ENCODE measurements around the gene PRXL2B.

Gene PRXL2B

DNA sequence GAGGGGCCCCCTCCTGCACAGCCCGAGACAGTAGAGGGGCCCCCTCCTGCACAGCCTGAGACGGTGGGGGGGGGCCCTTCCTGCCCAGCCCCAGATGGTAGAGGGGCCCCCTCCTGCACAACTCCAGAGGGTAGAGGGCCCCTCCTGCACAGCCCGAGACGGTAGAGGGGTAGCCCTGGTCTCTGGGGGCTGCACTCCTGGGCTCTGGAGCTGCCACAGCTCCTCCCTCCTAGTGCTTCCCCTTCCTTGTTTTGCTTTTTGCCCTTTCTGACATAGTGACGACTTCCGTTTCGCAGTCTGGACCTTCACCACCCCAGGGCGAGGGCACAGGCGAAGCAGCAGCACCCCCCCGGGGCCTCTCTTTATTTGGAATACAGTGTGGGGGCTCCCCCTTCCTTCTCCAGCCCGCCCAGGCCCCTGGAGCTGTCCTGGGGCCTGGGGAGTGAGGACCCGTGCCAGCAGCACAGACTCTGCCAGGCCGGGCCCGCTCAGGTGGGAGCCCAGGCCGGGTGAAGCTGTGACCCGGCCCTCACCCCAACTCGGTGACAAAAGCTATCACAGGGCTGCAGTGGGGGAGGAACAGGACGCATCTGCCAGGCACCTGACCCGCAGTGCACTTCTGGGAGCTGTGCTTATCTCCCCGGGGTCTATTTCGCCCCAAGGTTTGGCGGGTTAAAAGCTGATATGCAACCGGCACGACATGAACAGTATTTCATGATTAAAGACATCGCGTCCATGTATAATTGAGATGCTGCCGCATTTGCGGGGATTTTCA is 1.1 kb upstream of the PRXL2B start:
- DNase-seq (ENCODE audit: low read depth) = no peak

DNA sequence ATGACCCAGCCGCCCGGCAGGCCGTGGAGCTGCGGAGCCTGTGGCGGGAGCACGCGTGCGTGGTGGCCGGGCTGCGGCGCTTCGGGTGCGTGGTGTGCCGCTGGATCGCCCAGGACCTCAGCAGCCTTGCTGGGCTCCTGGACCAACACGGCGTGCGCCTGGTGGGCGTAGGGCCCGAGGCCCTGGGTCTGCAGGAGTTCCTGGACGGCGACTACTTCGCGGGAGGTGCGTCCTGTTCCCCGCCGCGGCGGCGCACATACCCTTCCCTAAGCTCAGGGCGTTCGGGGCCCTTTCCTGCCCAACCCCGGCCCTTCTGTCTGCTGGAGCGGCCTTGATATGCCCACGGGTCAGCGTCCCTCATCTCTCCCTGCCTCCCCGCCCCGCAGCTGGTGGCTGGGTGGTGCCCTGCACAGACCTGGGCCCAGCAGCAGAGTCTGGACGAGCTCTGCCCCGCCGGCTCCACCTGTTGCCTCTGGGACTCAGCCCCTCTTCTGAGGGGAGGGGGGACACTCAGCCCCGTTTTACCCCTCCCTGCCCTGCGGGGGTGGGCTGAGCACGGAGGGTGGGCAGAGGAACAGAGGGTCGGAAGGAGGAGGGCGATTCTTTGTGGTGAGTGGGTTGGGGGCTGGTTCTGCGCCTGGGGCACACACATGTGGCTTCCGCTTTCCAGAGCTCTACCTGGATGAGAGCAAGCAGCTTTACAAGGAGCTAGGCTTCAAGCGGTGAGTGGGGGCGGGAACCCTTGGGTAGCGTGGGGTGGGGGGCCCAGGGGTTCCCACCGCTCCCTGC is 688 bp downstream of the PRXL2B start:
- DNase-seq (ENCODE audit: low read depth) = no peak

DNA sequence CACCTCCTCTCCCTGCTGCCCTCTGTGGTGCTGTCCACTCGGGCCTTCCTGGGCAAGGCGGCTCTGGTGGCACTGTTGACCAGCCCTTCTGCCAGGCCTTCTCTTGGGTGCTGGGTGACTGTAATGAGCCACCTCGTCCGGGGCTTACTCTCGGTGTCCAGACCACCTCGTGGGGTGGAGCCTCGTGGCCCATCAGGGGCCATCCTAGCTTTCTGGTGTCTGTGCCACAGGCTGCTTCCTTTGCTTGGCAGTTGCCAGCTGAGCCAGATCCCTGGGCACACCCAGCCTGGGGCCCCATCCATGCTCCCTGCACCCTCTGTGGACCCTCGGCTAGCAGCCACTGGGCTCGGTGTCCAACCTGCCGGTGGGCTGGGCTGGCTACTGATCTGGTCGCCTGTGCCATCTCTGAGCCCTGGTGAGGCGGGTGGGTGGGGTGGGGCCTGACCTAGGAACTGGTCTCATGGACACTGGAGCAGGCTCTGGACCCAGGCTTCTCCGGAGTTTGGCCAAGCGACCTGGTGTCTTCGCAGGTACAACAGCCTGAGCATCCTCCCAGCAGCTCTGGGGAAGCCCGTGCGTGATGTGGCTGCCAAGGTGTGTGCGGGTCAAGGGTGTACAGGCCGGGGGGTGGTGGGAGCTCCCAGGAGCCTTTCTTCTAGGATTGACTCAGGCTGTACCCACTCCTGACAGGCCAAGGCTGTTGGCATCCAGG is 1.4 kb downstream of the PRXL2B start:
- DNase-seq (ENCODE audit: low read depth) = no peak

DNA sequence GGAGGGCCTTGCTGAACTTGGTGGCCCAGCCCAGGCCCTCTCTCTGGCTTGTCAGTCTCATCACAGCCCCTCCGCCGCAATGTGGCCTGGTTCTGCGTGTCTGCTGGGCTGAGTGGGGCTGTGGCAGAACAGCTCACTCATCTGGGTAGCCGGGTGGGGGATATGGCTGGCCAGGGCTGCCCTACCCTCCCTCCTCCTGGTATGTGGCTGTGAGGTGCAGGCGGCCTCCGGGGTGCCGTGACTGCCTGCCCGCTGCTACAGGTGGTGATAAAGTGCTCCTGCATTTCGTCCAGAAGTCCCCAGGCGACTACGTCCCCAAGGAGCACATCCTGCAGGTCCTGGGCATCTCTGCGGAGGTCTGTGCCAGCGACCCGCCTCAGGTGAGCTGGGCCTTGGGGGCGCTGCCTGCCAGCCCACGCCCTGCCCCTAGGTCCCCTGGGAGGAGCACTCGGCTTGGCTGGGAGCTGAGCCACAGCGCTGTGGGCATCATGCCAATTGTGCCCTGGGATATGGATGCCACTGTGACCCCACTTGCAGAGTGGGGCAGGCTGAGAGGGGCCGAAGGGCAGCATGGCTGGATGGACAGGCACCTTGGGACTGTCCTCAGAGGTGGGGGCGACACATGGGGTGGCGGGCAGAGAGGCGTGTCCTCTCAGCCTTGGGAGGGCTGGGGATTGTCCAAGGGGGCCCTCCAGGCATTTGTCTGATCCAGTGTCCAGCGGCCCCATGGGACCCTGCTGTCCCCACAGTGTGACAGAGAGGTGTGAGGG is 2.3 kb downstream of the PRXL2B start:
- no peak for DNase-seq (ENCODE audit: low read depth)

DNA sequence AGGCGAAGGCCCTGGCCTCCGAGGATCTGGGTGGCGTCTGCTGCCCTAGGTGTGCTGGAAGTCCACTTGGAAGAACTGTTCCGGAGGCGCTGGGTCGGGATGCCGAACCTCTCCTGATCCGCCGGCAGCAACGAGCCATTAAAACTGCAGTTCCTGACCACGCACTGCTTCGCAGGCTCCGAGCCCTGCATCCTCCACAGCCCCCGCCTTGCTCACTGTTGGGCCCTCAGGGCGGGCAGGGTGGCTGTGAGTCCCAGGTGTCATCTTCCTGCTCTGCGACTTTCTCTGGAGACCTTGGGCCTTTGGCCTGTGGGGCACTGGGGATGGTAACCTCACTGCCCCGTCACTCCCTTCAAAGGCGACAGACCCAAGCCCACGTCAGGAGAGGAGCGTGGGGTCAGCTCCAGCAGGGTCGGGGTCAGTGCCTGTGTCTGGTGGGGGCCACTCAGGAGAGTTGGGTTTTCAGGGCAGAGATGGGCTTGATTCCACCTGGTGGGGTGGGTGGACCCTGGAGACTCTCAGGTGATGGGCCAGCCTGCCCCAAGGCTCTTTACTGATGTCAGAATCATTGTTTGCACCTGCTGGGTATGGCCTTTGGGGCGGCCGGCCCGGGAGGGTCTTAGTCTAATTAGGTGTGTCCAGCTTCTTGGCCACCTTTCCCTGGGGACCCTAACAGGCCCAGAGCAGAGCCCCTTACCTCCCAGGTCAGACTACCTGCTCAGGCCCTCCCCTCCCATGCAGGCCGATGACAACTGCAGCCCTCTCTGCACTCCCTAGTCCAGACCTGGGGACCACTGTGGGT is 3.1 kb downstream of the PRXL2B start:
- no peak for DNase-seq (ENCODE audit: low read depth)

DNA sequence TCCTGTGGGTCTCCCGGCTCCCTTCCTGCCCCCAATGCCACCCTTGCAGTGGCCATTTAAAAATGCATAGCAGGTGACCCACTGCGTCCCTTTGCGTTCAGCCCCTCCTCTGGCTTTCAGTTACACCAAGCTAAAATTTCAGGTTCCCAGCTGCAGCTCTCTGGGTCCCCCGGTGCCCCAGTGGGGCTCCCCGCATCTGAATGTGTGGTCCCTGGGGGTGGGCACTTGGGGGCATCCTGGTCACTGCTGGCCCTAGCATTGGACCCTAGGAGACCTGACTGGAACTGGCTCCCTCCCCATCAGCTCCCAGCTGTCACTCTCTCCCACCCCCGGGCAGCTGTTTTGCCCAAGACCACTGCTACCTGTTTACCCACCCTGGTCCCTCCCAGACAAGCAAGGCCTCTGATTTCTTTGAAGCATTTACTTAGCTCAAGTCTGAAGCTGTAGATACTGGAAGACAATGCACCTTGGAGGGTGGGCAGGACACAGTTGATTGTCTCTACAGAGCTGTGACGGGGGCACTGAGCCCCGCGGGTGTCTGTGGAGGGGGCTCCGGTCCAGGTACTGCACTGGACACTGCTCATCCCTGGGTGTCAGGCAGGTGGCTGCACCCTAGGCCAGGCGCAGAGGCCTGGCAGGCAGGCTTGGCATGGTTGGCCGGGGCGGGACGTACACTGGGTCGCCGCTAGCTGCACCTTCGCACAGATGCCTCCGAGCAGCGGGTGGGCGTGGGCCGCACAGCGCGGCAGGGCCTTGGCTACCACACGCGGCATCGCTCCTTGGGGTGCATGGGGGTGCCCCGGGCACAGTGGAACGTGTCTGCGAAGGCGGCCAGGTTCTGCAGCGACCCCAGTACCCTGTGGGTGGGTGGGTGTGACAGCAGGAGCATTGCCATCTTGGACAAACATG is 3.9 kb downstream of the PRXL2B start:
- no peak for DNase-seq (ENCODE audit: low read depth)

DNA sequence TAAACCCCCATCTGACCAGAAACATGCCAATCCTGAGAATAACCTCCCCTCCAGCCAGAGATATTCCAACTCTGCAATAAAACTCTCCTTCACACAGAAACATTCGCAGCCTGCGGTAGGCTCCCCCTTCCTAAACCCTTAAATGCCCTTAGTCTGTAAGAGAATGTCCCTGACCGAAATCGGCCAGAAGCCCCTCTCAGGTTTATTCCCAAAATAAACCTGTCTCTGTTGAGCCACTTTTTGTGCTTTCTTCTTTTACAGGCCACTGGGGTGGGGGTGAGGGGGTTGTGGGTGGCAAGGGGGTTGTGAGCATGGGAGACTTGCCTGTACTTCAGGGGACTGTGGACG is 4.6 kb downstream of the PRXL2B start:
- no peak for DNase-seq (ENCODE audit: low read depth)

DNA sequence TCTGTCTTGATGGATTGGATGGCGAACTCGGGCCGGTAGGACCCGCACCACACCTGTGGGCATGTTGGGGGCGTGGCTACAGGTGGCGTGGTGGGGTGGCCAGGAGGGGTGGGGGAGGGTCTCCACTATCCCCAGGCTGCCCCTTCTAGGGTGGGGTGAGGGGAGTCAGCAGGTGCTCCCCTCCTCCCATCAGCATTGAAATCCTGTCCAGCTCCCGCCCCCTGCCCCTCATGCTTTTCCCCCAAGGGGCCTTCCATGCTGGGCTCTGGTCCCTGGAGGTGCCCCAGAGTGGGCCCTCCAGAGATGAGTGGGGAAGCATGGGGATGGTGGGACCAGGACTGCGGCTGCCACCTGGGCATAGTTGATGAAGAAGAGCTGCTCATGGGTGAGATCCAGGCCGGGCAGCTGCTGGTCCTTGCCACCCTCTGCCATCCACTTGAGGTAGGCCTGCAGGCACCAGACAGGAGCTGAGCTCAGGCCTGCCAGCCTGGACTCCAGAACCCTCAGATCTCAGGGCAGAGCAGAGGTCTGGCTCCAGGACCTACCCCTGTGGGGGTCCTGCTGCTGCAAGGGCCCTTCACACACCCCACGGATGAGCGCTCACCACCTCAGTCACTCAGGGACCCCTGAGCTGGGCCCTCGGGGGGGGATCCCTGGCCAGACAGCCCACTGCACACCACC is 5.1 kb downstream of the PRXL2B start:
- DNase-seq (ENCODE audit: low read depth) = no peak

DNA sequence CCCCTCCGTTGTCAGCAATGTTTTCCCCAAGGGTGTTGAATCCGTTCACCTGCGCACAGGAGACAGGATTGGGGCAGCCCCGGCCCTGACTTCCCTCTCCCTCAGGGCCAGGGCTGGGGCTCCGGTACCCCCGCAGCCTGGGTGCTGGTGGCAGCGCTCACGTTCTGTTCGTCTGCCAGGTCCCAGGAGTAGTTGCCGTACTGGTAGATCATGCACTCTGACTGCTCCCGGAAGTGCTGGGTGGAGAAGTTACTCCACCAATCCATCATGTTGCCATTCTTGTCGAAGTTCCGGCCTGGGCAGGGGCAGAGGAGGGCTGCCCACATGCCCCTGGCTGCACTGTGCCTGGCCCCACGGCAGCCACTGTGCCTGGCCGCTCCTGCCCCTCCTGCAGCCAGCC is 6.1 kb downstream of the PRXL2B start:
- no peak for DNase-seq (ENCODE audit: low read depth)

DNA sequence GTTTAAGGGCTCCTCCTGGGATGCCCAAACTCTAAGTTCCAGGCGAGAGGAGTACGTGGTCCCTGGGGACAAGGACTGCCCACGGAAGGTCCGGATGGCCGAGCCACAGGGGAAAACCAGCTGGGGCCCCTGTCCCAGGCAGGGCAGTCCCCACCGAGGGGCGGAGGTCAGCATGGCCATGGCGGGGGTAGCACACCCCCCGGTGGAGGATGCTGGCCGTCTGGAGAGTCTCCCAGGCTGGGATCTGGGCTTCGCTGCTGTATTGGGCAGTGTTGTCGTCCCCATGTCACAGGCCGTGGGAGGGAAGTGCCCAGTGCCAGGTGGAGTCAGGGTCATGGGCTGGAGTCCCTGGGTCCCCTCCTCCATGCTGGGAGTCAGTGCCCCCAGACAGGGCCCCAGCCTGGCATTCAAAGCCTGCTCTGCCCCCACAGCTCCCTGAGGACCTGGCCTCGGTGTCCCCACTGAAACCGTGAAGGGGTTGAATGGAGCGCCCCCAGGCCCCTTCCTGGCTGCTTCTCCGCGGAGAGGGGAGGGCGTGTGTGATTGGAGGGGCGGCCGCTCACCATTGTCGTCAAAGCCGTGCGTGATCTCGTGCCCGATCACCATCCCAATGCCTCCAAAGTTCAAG is 6.8 kb downstream of the PRXL2B start:
- no peak for DNase-seq (ENCODE audit: low read depth)

DNA sequence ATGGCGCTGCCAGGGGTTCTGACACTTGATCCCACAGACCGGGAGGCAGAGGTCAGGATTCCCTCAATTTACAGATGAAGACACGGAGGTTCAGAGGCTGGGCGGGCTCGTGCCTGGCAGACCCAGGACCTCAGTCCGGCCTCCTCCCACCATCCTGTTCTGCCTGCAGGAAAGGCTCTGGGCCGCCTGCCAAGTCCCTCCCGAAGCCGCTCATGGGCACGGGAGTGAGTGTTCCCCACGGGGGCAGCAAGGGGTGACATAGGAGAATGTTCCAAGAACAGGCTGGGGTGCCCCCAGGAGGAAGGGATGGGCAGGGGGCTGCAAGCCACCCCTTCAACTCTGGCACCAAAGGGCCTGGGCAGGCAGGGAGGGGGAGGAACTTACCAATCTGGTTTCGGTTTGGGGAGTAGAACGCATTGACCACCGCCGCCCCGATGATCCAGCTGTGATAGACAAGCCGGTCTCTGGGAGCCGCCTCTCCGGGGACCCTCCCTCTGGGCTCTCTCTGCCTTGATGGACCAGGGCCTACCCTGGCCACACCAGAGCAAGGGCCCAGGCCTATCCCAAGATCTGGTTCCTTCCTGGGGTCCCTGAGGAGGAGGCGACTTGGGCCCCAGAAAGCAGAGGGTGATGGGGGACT is 7.5 kb downstream of the PRXL2B start:
- DNase-seq (ENCODE audit: low read depth) = no peak

DNA sequence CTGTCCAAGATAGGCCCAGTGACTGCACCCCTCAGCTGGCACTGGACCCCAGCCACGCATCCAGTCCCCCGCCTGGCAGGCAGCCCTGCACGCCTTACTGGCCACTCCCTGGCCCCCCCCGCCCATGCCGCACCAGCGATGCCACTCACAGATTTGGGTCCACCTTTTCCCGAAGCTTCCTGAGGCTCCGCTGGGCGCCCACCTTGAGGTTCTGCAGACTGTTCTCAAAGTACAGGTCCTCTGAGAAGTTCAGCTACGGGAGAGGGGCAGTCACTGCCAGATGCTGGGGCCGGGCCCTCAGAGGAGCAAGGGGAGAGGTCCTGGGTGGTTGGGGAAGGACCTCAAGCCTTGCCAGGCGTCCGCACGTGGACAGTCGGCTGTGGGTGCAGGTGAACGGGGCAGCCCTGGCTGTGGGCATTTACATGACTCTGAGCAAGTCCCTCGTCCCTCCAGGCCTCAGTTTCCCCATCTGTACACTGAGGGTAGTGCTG is 8.1 kb downstream of the PRXL2B start:
- DNase-seq (ENCODE audit: low read depth) = no peak

DNA sequence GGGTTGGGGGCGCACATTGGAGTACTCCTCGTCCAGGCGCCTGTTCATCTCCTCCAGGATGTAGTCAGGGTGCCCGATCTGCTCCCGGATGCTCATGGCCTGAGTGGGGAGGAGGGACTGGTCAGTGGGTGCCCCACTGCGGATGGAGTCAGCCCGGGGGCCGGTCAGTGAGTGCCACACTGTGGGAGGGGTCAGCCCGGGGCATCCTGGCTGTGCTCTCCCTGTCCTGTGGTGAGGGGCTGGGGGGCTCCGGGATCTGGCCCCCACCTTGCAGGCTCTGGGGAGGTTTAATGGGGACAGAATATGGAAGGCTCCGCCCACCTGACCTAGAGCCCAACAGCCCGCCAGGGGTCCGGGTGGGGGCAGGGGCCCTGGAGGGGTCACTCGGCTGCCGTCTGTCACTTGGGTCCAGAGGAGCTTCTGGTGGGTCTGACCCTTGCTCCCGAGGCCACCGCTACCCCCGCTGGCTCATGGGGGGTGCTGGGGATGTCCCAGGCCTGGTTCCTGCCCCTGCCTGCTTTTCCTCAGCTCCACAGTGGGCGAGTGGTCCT is 8.8 kb downstream of the PRXL2B start:
- DNase-seq (ENCODE audit: low read depth) = no peak

DNA sequence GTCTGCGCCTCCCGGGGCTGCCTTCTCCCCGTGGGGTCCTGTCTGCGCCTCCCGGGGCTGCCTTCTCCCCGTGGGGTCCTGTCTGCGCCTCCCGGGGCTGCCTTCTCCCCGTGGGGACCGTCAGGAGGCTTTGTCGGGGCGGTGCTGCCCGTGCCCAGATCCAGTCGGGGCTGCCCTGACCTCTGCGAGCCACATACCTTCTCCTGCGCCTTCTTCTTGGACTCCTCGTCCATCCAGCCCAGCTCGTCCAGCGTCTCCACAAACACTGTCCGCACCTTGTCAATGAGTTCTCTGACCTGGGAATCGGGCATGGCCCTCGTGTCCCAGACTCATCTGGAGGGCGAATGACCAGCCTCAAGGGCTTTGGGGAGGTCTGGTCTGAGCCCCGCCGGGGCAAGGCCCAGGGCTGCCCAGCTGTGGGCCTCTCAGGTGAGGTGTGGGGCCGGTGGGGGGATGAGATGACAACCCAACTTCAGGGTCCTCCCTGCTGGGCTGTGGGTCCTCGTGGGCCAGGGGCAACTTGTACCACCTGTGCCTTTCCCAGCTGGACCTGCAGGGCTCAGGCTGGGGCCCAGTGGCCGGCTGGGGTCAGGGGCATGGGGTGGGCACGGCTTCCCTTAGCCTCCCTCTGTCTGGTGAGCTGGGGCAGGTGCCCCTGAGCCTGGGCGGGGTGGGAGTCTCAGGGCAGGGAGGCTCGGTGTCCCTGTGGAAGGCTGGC is 9.4 kb downstream of the PRXL2B start:
- no peak for DNase-seq (ENCODE audit: low read depth)

DNA sequence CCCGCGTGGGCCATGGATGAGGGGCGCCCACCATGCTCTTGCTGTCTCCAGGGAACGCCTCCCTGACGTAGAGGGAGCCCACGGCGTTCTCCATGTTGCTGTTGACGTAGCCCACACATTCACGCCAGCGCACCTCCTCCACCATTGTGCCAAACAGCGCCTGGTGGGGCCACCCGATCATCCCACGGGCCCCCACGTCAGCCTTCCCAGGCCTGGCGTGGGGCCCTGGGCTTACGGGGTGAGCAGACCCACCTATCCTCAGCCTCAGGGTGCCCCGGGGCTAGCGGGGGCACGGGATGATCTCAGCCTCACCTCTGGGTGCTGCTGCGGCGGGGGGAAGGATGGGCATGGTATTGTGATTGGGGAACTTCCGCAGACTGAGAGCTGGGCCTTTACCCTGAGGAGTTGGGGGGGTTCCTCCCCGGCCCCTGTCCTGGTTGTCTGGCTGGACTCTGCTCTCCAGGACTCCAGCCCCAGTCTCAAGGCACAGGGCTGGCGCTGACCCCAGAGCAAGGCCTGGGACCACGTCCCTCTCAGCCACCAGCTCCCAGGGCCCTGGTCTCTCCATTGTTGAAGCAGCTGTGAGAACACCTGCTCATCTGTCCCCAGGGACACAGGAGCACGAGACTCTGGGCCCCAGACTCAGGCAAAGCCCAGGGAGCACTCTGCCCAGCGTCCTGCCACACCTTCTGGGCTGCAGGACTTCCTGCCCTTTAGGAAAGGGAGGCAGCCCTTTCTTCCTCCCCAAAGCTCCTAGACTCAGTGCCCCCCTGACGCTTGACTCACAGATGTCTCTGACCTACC is 10.2 kb downstream of the PRXL2B start:
- no peak for DNase-seq (ENCODE audit: low read depth)

DNA sequence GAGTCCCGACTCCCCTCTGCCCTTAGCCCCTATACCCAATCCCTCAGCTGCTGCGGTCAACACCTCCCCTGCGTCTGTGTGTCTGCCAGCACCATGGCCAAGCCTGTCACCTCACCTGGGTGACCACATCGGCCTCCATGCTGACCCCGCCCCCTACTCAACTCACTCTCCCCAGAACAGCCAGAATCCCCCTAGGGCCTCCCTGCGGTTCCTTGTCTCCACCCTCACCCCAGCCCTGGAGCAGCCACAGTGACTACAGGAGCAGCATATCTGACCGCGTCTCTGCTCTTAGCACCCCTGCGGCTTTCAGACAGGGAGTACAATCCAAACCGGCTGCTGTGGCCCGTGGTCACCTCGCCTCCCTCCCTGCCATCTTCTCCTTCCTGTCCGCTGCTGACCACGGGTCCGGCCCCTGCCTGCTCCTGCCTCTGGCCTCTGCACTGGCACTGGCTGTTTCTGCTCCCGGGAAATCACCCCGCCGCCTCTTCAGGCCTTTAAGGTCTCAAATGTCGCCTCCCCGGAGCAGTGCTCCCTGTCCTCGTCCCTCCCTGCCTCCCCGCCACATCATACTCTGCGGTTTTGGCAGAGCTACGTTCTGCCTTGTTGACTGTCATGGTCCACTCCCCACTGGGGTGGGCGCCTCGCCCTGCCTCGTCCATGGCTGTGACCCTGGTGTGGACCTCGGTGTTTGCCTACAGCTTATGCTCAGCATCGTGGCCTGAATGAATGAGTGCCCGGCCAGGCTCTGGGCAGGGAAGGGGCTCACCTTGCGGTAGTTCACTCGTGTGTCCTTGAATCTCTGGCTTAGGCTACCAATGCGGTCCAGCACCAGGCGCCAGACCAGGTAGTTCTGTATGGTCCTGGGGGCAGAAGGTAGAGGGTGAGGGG is 11.1 kb downstream of the PRXL2B start:
- DNase-seq (ENCODE audit: low read depth) = no peak
